ENCODE data around the gene SDF4. TPM values are rescaled to one million over a fixed set of nuclear protein-coding genes. Genes with fewer than 3 reads are reported as not detected.

SDF4 gene
- total and polyA plus RNA-seq, 2 of the 13 experiments (the other 11 are each of a cell fraction or from before 2014, with no cell fraction given): 80.8 to 107 TPM

DNA sequence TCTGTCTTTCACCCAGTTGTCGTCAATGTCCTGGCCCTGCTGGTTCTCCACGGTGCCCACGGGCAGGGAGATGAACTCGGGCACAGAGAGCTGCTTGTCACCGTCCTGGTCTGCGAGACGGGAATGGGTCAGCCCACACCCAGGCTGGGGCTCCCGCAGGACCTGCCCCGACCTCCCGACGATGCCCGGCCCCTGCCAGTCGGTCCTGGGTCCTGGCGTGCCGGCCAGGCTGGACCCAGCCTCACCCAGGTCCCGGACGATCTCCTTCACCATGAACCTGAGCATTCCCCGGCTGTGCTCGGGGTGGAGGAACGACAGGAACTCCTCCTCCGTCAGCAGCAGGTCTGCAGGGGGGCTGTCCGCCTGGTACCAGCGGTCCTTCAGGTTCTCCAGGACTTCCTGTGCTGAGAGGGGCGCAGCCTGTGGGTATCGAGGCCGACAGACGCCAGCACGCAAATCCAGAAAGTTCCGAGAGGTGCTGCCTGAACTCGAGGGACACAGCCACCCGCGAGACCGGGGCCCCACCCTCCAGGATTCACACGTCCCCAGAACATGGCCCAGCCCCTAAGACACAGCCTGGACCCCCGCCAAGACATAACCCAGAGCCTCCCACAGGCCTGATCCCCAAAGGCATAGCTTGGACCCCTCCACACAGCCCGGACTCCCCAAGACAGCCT, 13.1 kb downstream of the SDF4 start:
- H3K36me3 ChIP-seq (replicated peaks in 1 of 2; ENCODE audit: control insufficient read depth in 1 of 2, insufficient read depth in 2 of 2, low read length in 2 of 2): peaks cover 27 to 51% of the 10 kb centered on the region in 2 experiments; a peak in 4 of 5 replicates
- TF ChIP-seq AKAP8 (CRISPR knock-in tag; IDR thresholded peaks at IDR 0.05) (peak; percentile 58; the same call in 1 of the 2 replicates), HNRNPLL (IDR thresholded peaks at IDR 0.05; ENCODE audit: low read depth, low read length, poor library complexity, severe bottlenecking) (no peak)
- no peak overlapping the region for H3K4me2 ChIP-seq (ENCODE audit: low read depth, low read length)
- in situ Hi-C loops (cut with HindIII; ENCODE audit: extremely low pct_ligation_motif_present, low pct_unique_long_range_greater_than_20kb): no loop called here
- no peaks in the 10 kb centered on the region for H3K79me2 ChIP-seq (ENCODE audit: insufficient read depth, low read length)
- ChIA-PET CTCF (ENCODE audit: low intra/inter-chr PET ratio, low total read pairs) (no interaction called here), POLR2A (no interaction called here)
- no peak for FAIRE-seq
- ATAC-seq: no peak
- no peak for DNase-seq (ENCODE audit: low spot score)
- H2AFZ ChIP-seq (ENCODE audit: low read length): no peak overlapping the region
- no peak overlapping the region for H3K4me3 ChIP-seq (replicated peaks in 1 of 3; ENCODE audit: insufficient read depth in 1 of 3, low read depth in 2 of 3, low read length in 3 of 3)
- no peak overlapping the region for H3K27ac ChIP-seq (ENCODE audit: extremely low read length, insufficient read depth, low read length)
- no peaks in the 10 kb centered on the region for H3K4me1 ChIP-seq (ENCODE audit: insufficient read depth, low read length)
- no peaks in the 10 kb centered on the region for H3K9me3 ChIP-seq (ENCODE audit: low read length)
- BruUV-seq (replicated peaks): no TSS peak
- no peaks in the 10 kb centered on the region for H3K27me3 ChIP-seq (ENCODE audit: control insufficient read depth in 1 of 2, insufficient read depth in 2 of 2, low read length in 2 of 2)
- WGBS (ENCODE audit: low lambda C conversion rate): 92% methylated on average over 16 of the region's 36 CpGs
- no peak overlapping the region for H3K9ac ChIP-seq (ENCODE audit: insufficient read depth, low read depth, low read length)
- H4K20me1 ChIP-seq (ENCODE audit: insufficient read depth, low read length): no peaks in the 10 kb centered on the region
- intact Hi-C loops (cut with micrococcal nuclease; ENCODE audit: unreplicated experiment): no loop called here

DNA sequence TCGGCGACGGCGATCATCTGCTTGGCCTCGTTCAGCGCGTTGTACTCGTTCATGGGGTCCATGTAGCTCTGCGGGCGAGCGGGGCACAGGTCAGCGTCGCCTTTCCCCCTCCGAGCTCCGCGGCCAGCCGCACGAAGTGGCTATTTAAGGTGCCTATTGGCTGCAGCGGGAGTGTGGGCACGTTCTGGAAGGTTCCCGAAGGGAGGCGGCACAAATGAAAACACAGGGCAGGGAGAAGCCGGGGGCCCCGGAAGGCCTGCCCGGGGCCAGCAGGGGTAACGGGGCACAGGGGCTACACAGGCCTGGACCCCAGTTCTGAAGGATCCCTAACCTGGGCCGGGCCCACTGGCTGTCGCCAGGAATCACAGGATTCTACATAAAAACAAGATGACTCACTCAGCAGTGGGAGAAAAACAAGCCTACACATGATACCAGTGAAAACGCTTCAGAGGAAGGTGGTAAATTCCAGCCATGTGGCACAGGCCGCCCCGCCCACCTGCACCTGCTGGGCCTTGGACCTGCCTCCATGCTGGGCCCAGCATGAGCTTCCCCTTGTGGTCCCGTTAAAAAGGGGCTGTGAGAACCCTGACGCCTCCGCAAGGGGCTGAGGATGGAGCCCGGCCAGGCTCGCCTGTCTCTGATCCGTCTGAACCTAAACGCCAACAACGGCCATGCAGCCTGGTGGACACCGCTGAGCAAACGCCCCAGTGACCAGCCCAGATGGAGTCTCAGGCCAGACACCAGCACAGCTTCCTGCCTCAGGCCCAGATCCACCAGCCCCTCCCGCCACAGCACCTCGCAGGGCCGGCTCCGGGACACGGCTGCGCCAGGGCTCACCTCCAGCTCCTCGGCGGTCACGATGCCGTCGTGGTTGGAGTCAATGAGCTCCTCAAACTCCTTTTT, 13.9 kb downstream of the SDF4 start:
- CTCF ChIA-PET (ENCODE audit: low intra/inter-chr PET ratio, low total read pairs): no interaction called here
- in situ Hi-C loops (cut with HindIII; ENCODE audit: extremely low pct_ligation_motif_present, low pct_unique_long_range_greater_than_20kb): no loop called here
- H3K9ac ChIP-seq (ENCODE audit: insufficient read depth, low read depth, low read length): no peak overlapping the region
- TF ChIP-seq KLF16 (CRISPR knock-in tag; IDR thresholded peaks at IDR 0.05): no peak
- TF ChIP-seq ZNF766 (CRISPR knock-in tag; IDR thresholded peaks at IDR 0.05; ENCODE audit: borderline replicate concordance): no peak
- TF ChIP-seq ZBTB34 (CRISPR knock-in tag; IDR thresholded peaks at IDR 0.05): no peak
- TF ChIP-seq ZNF558 (CRISPR knock-in tag; IDR thresholded peaks at IDR 0.05; ENCODE audit: borderline replicate concordance): no peak
- TF ChIP-seq ZNF792 (CRISPR knock-in tag; IDR thresholded peaks at IDR 0.05): no peak
- TF ChIP-seq, protein P1, sequence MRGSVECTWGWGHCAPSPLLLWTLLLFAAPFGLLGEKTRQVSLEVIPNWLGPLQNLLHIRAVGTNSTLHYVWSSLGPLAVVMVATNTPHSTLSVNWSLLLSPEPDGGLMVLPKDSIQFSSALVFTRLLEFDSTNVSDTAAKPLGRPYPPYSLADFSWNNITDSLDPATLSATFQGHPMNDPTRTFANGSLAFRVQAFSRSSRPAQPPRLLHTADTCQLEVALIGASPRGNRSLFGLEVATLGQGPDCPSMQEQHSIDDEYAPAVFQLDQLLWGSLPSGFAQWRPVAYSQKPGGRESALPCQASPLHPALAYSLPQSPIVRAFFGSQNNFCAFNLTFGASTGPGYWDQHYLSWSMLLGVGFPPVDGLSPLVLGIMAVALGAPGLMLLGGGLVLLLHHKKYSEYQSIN (CRISPR knock-in tag; IDR thresholded peaks at IDR 0.05; ENCODE audit: borderline replicate concordance): no peak
- TF ChIP-seq USF2 (IDR thresholded peaks at IDR 0.05; ENCODE audit: low read depth, low read length): no peak
- TF ChIP-seq USF2 (CRISPR knock-in tag; IDR thresholded peaks at IDR 0.05; ENCODE audit: borderline replicate concordance): no peak
- no peak for TF ChIP-seq ZBTB38 (CRISPR knock-in tag; IDR thresholded peaks at IDR 0.05)

More for the DNA sequence above, 13.9 kb downstream of the SDF4 start:
- POLR2A ChIA-PET: no interaction called here
- no peak overlapping the region for H3K27ac ChIP-seq (ENCODE audit: extremely low read length, insufficient read depth, low read length)
- ATAC-seq (no peak), DNase-seq (ENCODE audit: low spot score) (no peak), FAIRE-seq (no peak)
- intact Hi-C loops (cut with micrococcal nuclease; ENCODE audit: unreplicated experiment): no loop called here
- H3K4me3 ChIP-seq (replicated peaks in 1 of 3; ENCODE audit: insufficient read depth in 1 of 3, low read depth in 2 of 3, low read length in 3 of 3): no peak overlapping the region
- H3K27me3 ChIP-seq (ENCODE audit: control insufficient read depth in 1 of 2, insufficient read depth in 2 of 2, low read length in 2 of 2): 0 out of 5 replicates have a peak, but pooled peaks cover 0 to 6% of the 10 kb centered on the region in 2 experiments
- BruUV-seq (replicated peaks): no TSS peak
- 97% methylated on average over 44 of the region's 52 CpGs for WGBS (ENCODE audit: low lambda C conversion rate)
- H3K4me1 ChIP-seq (ENCODE audit: insufficient read depth, low read length): no peaks in the 10 kb centered on the region
- no peaks in the 10 kb centered on the region for H3K9me3 ChIP-seq (ENCODE audit: low read length)
- no peaks in the 10 kb centered on the region for H3K79me2 ChIP-seq (ENCODE audit: insufficient read depth, low read length)
- H3K36me3 ChIP-seq (replicated peaks in 1 of 2; ENCODE audit: control insufficient read depth in 1 of 2, insufficient read depth in 2 of 2, low read length in 2 of 2): peaks cover 21 to 45% of the 10 kb centered on the region in 2 experiments; a peak in 4 of 5 replicates
- H2AFZ ChIP-seq (ENCODE audit: low read length): no peak overlapping the region
- no peaks in the 10 kb centered on the region for H4K20me1 ChIP-seq (ENCODE audit: insufficient read depth, low read length)
- no peak overlapping the region for H3K4me2 ChIP-seq (ENCODE audit: low read depth, low read length)
